ENCODE measurements around the gene RNF113B. TPM values are rescaled to one million over a fixed set of nuclear protein-coding genes. Genes with fewer than 3 reads are reported as not detected.

Gene RNF113B
- total and polyA plus RNA-seq, 2 experiments from 2014 or later: 0.19 TPM; not detected in 1

- H3F3A ChIP-seq (replicated peaks; ENCODE audit: low read depth): peaks cover 11% of the 10 kb centered on the region; the same call in 1 of the 2 replicates
- H3K27me3 ChIP-seq (ENCODE audit: insufficient read depth): peaks cover 31% of the 10 kb centered on the region
- peak overlapping the region; percentile 92 for H3K4me3 ChIP-seq
- DNase-seq (ENCODE audit: low spot score) (no peak), ATAC-seq (peak; percentile 4; the same call in 2 of the 3 replicates)
- no peak overlapping the region for H2AFZ ChIP-seq
- H3K27me3 Mint-ChIP-seq (ENCODE audit: insufficient read depth, low read depth, poor library complexity): peaks cover 32% of the 10 kb centered on the region
- H3K9me3 Mint-ChIP-seq: no peaks in the 10 kb centered on the region
- peak overlapping the region; percentile 100; the same call in 1 of the 2 replicates for H3K4me2 ChIP-seq
- no peaks in the 10 kb centered on the region; the same call in 1 of the 3 replicates for H3K36me3 Mint-ChIP-seq (ENCODE audit: low read depth)
- no peak overlapping the region for H3K27ac ChIP-seq (ENCODE audit: low read depth)
- peaks cover 36% of the 10 kb centered on the region for H3K4me1 Mint-ChIP-seq
- H3K9me2 ChIP-seq (ENCODE audit: insufficient read depth): peaks cover 5% of the 10 kb centered on the region; the same call in 1 of the 2 replicates
- H3K27ac Mint-ChIP-seq: no peak overlapping the region
- H3K4me3 Mint-ChIP-seq: no peak overlapping the region
- peaks cover 24% of the 10 kb centered on the region for H3K4me1 ChIP-seq (ENCODE audit: insufficient read depth)
- peaks cover 19% of the 10 kb centered on the region for H4K20me1 ChIP-seq (replicated peaks; ENCODE audit: insufficient read depth)
- no peak for TF ChIP-seq EZH2 (IDR thresholded peaks at IDR 0.05; ENCODE audit: low read depth, unreplicated experiment)
- TF ChIP-seq STAT1 (IDR thresholded peaks at IDR 0.05; ENCODE audit: unreplicated experiment): no peak
- no peak for TF ChIP-seq ETS1 (IDR thresholded peaks at IDR 0.05)
- H3K79me2 ChIP-seq (replicated peaks; ENCODE audit: insufficient read depth): peaks cover 45% of the 10 kb centered on the region
- no peaks in the 10 kb centered on the region for H3K36me3 ChIP-seq (ENCODE audit: insufficient read depth)
These were observed 33.9 kb downstream of the RNF113B start for GRCh38 chr13:98143157-98143553.

GRCh38 chr13:98142380-98143156 lies 34.5 kb downstream of the RNF113B start, which contains the start of gene FARP1:
TSS of gene FARP1 (plus strand) at chr13:98143094. CDS start at chr13:98213243, 70,149 bp downstream.
- H3K4me2 ChIP-seq: peak within 1 kb of the TSS; percentile 100

More at GRCh38 chr13:98142380-98143156, 34.5 kb downstream of the RNF113B start, which contains the start of gene FARP1:
- Mint-ChIP-seq H3K4me1 (peaks cover 32% of the 10 kb centered on the region), H3K9me3 (no peaks in the 10 kb centered on the region), H3K27ac (peak within 1 kb of the TSS; percentile 18; the same call in 1 of the 2 replicates), H3K27me3 (ENCODE audit: insufficient read depth, low read depth, poor library complexity) (peaks cover 33% of the 10 kb centered on the region), H3K36me3 (ENCODE audit: low read depth) (no peaks in the 10 kb centered on the region; the same call in 1 of the 3 replicates), H3K4me3 (peak within 1 kb of the TSS; percentile 87)
- H3K4me3 ChIP-seq: peak within 1 kb of the TSS; percentile 92
- TF ChIP-seq ZNF114 (CRISPR knock-in tag; IDR thresholded peaks at IDR 0.05) (no peak), CTCF (conservative IDR thresholded peaks at IDR 0.05; ENCODE audit: low read depth in 2 of 2) (peak in 1 of 2 experiments; percentile 60; a peak in 2 of 4 replicates)
- DNase-seq (ENCODE audit: low spot score) (peak; percentile 89), ATAC-seq (peak; percentile 80)
- H3K27ac ChIP-seq (ENCODE audit: low read depth): no peak within 1 kb of the TSS
- H3F3A ChIP-seq (replicated peaks; ENCODE audit: low read depth): peaks cover 11% of the 10 kb centered on the region; the same call in 1 of the 2 replicates
- peaks cover 15% of the 10 kb centered on the region for H4K20me1 ChIP-seq (replicated peaks; ENCODE audit: insufficient read depth)
- H3K27me3 ChIP-seq (ENCODE audit: insufficient read depth): peaks cover 31% of the 10 kb centered on the region
- peaks cover 24% of the 10 kb centered on the region for H3K4me1 ChIP-seq (ENCODE audit: insufficient read depth)
- no peaks in the 10 kb centered on the region for H3K36me3 ChIP-seq (ENCODE audit: insufficient read depth)
- peaks cover 39% of the 10 kb centered on the region for H3K79me2 ChIP-seq (replicated peaks; ENCODE audit: insufficient read depth)
- H3K9me2 ChIP-seq (ENCODE audit: insufficient read depth): peaks cover 5% of the 10 kb centered on the region; the same call in 1 of the 2 replicates
- peak within 1 kb of the TSS; percentile 98 for H2AFZ ChIP-seq
